K562 (cell line): ENCODE data around the gene SLC16A2. TPM values are rescaled to one million over a fixed set of nuclear protein-coding genes. Genes with fewer than 3 reads are reported as not detected.

Experiments
- ATAC-seq: fragments of 200-7000 bp; cut with Tn5 transposase; 3 replicates; pipeline ENCODE4 v1.9.1; 2020; ENCODE audit warnings: moderate library complexity
- BruUV-seq: library from RNA; stranded (reverse); fragments of 400-500 nt; replicated peaks from 2 replicates; lab custom pipeline; 2021; lab: Mats Ljungman, UMichigan
- CTCF ChIA-PET: fragments of 300-600 bp; formaldehyde crosslinking; extraction: SDS; loops from one replicate; lab custom pipeline; 2021; ENCODE audit warnings: low intra/inter-chr PET ratio; lab: Yijun Ruan, JAX
- POLR2A ChIA-PET: fragments of 300-600, 350-650 bp; sonication (Branson Sonifier 250); formaldehyde crosslinking; extraction: SDS; loops from one replicate; lab custom pipeline; 2021; ENCODE audit warnings: antibody characterized with exemption, inconsistent platforms; lab: Yijun Ruan, JAX
- DNase-seq, 4 experiments: peaks; one replicate each; pipeline versions ENCODE4 v3.0.0 to v3.0.0-alpha.2; 2011 to 2018; ENCODE audit warnings: low spot score in 3 of 4, mixed read lengths in 3 of 4; ENCODE audit errors: extremely low read depth in 1 of 4
- FAIRE-seq: peaks from 2 replicates; lab custom pipeline; 2011; peaks lifted over from hg19 to GRCh38; lab: Jason Lieb, UNC
- H2AFZ ChIP-seq: 2 replicates; pipeline ENCODE4 v1.6.0; 2011; ENCODE audit warnings: low read depth, low read length, control low read depth, inconsistent platforms
- H3K27ac ChIP-seq: fragments of 200-600 bp; 3 replicates; pipeline ENCODE4 v1.8.0; 2011; ENCODE audit warnings: low read depth, mild to moderate bottlenecking, control low read depth, inconsistent platforms, low read length, moderate library complexity, mixed read lengths; ENCODE audit errors: extremely low read depth
- H3K27me3 ChIP-seq, 2 experiments: fragments of 300-600 bp in 1 of 2; 2 replicates in 1 of 2; 3 replicates in 1 of 2; pipeline versions ENCODE4 v1.6.0 to v1.8.0; 2011; ENCODE audit warnings: inconsistent platforms in 2 of 2, low read length in 2 of 2, mild to moderate bottlenecking in 1 of 2, mixed read lengths in 1 of 2, moderate library complexity in 1 of 2; ENCODE audit not compliant: control insufficient read depth in 2 of 2, insufficient read depth in 2 of 2
- H3K36me3 ChIP-seq: fragments of 300-600 bp; 3 replicates; pipeline ENCODE4 v1.8.0; 2011; ENCODE audit warnings: mild to moderate bottlenecking, low read length, inconsistent platforms; ENCODE audit not compliant: control insufficient read depth, insufficient read depth
- H3K4me1 ChIP-seq, 2 experiments: fragments of 200-600 bp in 1 of 2; replicated peaks in 1 of 2; 2 replicates in 1 of 2; 3 replicates in 1 of 2; pipeline versions ENCODE4 v1.5.1 to v1.8.0; 2011; ENCODE audit warnings: inconsistent platforms in 2 of 2, low read length in 2 of 2, mild to moderate bottlenecking in 1 of 2, mixed read lengths in 1 of 2, moderate library complexity in 1 of 2; ENCODE audit not compliant: control insufficient read depth in 2 of 2, insufficient read depth in 2 of 2
- H3K4me2 ChIP-seq: 2 replicates; pipeline ENCODE4 v1.6.1; 2011; ENCODE audit warnings: low read length, control low read depth, inconsistent platforms, mixed read lengths; ENCODE audit not compliant: insufficient read depth
- H3K4me3 ChIP-seq: fragments of 200-600 bp; sonication (generic), shearing (Covaris generic); 2 replicates; pipeline ENCODE4 v1.5.1; 2016; ENCODE audit warnings: control low read depth, inconsistent platforms
- H3K79me2 ChIP-seq: fragments of 200-600 bp; 3 replicates; pipeline ENCODE4 v1.8.0; 2011; ENCODE audit warnings: low read length, inconsistent platforms; ENCODE audit not compliant: control insufficient read depth, insufficient read depth
- H3K9ac ChIP-seq, 2 experiments: 2 replicates each; pipeline versions ENCODE4 v1.6.0 to v1.6.1; 2011; ENCODE audit warnings: low read depth in 2 of 2, low read length in 2 of 2, control low read depth in 1 of 2, inconsistent platforms in 1 of 2, mild to moderate bottlenecking in 1 of 2, mixed read lengths in 1 of 2; ENCODE audit not compliant: insufficient read depth in 1 of 2
- H3K9me1 ChIP-seq: one replicate; pipeline ENCODE4 v1.6.0; 2011; ENCODE audit warnings: inconsistent platforms, mild to moderate bottlenecking, low read length, moderate library complexity; ENCODE audit not compliant: control insufficient read depth, insufficient read depth
- H3K9me3 ChIP-seq: replicated peaks from 2 replicates; pipeline ENCODE4 v1.5.1; 2011; ENCODE audit warnings: low read depth, low read length, inconsistent platforms; ENCODE audit not compliant: control insufficient read depth, insufficient read depth
- H4K20me1 ChIP-seq: replicated peaks from 2 replicates; pipeline ENCODE4 v1.6.1; 2011; ENCODE audit warnings: low read length, inconsistent platforms, mixed read lengths; ENCODE audit not compliant: control insufficient read depth, insufficient read depth
- CTCF ChIP-seq, 3 experiments: IDR thresholded peaks in 2 of 3; conservative IDR thresholded peaks in 1 of 3; 2 replicates each; pipeline ENCODE4 v1.5.1; 2011 to 2012; ENCODE audit warnings: low read length in 3 of 3, mild to moderate bottlenecking in 3 of 3, control low read depth in 2 of 3, improper control_type of control experiment in 1 of 3, inconsistent platforms in 1 of 3, low read depth in 1 of 3, mixed read lengths in 1 of 3, moderate library complexity in 1 of 3; ENCODE audit not compliant: insufficient read depth in 2 of 3
- RAD21 ChIP-seq, 2 experiments: fragments of 250-450 bp in 1 of 2; fragments of 450-650 bp in 1 of 2; sonication (Bioruptor Pico) in 1 of 2; formaldehyde crosslinking in 1 of 2; IDR thresholded peaks in 1 of 2; conservative IDR thresholded peaks in 1 of 2; 2 replicates each; pipeline versions ENCODE4 v1.4.0 to v1.8.0; 2020 to 2022; ENCODE audit warnings: mild to moderate bottlenecking in 2 of 2, moderate library complexity in 1 of 2
- REST ChIP-seq, 2 experiments: fragments of 450-650 bp; formaldehyde crosslinking in 1 of 2; IDR thresholded peaks; 2 replicates each; pipeline versions ENCODE4 v1.4.0 to v1.6.1; 2014 to 2020; ENCODE audit warnings: mild to moderate bottlenecking in 2 of 2, borderline replicate concordance in 1 of 2, low read depth in 1 of 2
- ZNF354B ChIP-seq: fragments of 250-450 bp; sonication (Bioruptor Pico); IDR thresholded peaks from 2 replicates; pipeline ENCODE4 v1.4.0; 2020
- WGBS: fragments of 100-300 bp; shearing (Covaris generic); methylation state at CpG from one replicate; pipeline ENCODE4 v1.1.6; 2016; ENCODE audit warnings: low coverage, mixed read lengths; ENCODE audit not compliant: insufficient coverage; ENCODE audit errors: missing lambda C conversion rate; 5-methylcytosine and 5-hydroxymethylcytosine counted together
- in situ Hi-C: fragments of 300-500 bp; cut with MboI; formaldehyde crosslinking; loops from 4 replicates; pipeline ENCODE4 v1.15.0; 2018; ENCODE audit warnings: inconsistent platforms, mixed read lengths
- intact Hi-C: fragments of 100-400 bp; cut with micrococcal nuclease; formaldehyde crosslinking; loops from 2 replicates; pipeline ENCODE4 v1.14.2; 2022
- polyA plus RNA-seq, 8 experiments: library from polyadenylated mRNA; depleted of rRNA in 4 of 8; stranded (reverse) in 5 of 8; unstranded in 3 of 8; fragments of >200 nt; fragmentation: Nextera tagmentation in 2 of 8; fragmentation: Illumina TruSeq in 1 of 8; extraction: Ambion mirVana in 2 of 8; extraction: Trizol in 1 of 8; gene quantifications; 2 replicates each; pipeline versions ENCODE4 v1.2.1 to v1.2.3, GENCODE V29; 2011 to 2014; ENCODE audit warnings: inconsistent platforms in 1 of 8, missing spikeins in 1 of 8
- total RNA-seq, 7 experiments: library from RNA; depleted of rRNA in 6 of 7; stranded (reverse); fragments of >200 nt in 6 of 7; fragmentation: Illumina TruSeq in 2 of 7; extraction: Trizol in 2 of 7; gene quantifications; 2 replicates each; pipeline versions ENCODE4 v1.2.1 to v1.2.3, GENCODE V29; 2011 to 2021; ENCODE audit warnings: low replicate concordance in 1 of 7

SLC16A2 gene
- total and polyA plus RNA-seq, 9 of the 15 experiments (the other 6 are each of a cell fraction or from before 2014, with no cell fraction given) = 0.07 TPM; not detected in 8

GRCh38 chrX:74383611-74384010 is 37.7 kb upstream of the SLC16A2 start:
- Histone ChIP-seq H3K79me2 (no peaks in the 10 kb centered on the region), H3K4me2 (no peak overlapping the region), H3K27ac (no peak overlapping the region), H3K4me3 (no peak overlapping the region), H4K20me1 (no peaks in the 10 kb centered on the region), H3K4me1 (no peaks in the 10 kb centered on the region), H3K9me3 (no peaks in the 10 kb centered on the region), H3K27me3 (no peaks in the 10 kb centered on the region), H3K36me3 (no peaks in the 10 kb centered on the region), H3K9ac (no peak overlapping the region), H2AFZ (no peak overlapping the region), H3K9me1 (no peaks in the 10 kb centered on the region)
- DNase-seq (peak in 1 of 4 experiments; percentile 6), FAIRE-seq (no peak), ATAC-seq (peak; percentile 58; the same call in 2 of the 3 replicates)
- in situ Hi-C loops (no loop called here), intact Hi-C loops (loop anchor here (1.0 to 10.0 kb wide), 3 partner anchors 59 to 527 kb away; no protein-coding TSS in a partner anchor)
- WGBS = 0% methylated on average over 2 of the region's 2 CpGs
- CTCF ChIA-PET = interaction anchor here (0.6 to 2.9 kb wide), 2 partner anchors 87 to 167 kb away, joined by 3 to 12 read pairs; no protein-coding TSS in a partner anchor
- POLR2A ChIA-PET = no interaction called here
- no TSS peak for BruUV-seq
- TF ChIP-seq REST (IDR thresholded peaks at IDR 0.05; ENCODE audit: borderline replicate concordance) (peak; percentile 13; the same call in 1 of the 2 replicates), REST (CRISPR knock-in tag; IDR thresholded peaks at IDR 0.05; ENCODE audit: low read depth) (no peak), CTCF (IDR thresholded peaks at IDR 0.05 in 2 of 3, conservative IDR thresholded peaks at IDR 0.05 in 1 of 3; ENCODE audit: insufficient read depth in 2 of 3, low read depth in 1 of 3, low read length in 3 of 3) (peak in 2 of 3 experiments; percentile 32 to 33; a peak in 3 of 6 replicates), ZNF354B (no peak), RAD21 (CRISPR knock-in tag; conservative IDR thresholded peaks at IDR 0.05 in 1 of 2, IDR thresholded peaks at IDR 0.05 in 1 of 2) (peak in 1 of 2 experiments; percentile 39; a peak in 2 of 4 replicates)
- TF ChIP-seq, all 486 proteins: peak for 3
